NCI-H526 treated with DMSO at 0.1 percent for 48 hours (cell line): Measurements from ENCODE around the gene RBM4.
"Not testable (repeated sequence)": the region's sequence is repeated elsewhere in the genome, so short reads cannot be mapped to it uniquely, and the experiment has no call there.

ENCODE experiments used
- DNase-seq: peaks from one replicate; lab custom pipeline; 2025; lab: John Stamatoyannopoulos, UW

RBM4 gene

DNA sequence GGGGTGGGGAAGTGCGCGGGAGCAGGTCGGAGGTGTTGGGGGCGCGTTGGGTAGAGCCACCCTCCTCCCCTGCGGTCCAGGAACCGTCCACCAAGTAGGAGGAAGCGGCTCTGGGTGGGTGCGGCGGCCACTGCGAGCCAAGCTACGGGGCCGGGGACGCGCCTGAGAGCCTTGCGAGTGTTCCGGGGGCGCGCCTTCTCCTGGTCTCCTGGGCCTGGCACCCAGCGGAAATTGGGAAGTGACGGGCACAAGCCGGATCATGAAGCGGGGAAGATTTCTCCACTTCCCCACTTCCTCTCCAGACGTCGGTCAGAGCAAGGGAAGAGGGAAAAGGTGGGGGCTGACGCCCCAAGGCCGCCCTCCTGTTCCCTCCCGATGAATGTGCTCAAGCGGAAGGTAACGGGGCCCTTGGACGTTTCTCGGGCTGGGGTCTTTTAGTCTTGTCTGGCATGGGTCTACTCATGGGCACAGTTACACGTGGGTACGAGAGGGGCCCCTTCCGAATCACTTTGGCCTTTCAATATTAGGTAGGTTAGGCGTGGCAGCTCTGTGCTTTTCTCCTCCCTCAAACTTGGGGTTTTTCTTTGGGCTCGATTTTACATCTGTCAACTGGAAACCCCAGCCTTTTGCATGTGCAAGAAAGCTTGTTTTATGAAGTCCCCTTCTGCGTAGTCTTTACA, 21.2 kb upstream of the RBM4 start:
- no peak for DNase-seq

DNA sequence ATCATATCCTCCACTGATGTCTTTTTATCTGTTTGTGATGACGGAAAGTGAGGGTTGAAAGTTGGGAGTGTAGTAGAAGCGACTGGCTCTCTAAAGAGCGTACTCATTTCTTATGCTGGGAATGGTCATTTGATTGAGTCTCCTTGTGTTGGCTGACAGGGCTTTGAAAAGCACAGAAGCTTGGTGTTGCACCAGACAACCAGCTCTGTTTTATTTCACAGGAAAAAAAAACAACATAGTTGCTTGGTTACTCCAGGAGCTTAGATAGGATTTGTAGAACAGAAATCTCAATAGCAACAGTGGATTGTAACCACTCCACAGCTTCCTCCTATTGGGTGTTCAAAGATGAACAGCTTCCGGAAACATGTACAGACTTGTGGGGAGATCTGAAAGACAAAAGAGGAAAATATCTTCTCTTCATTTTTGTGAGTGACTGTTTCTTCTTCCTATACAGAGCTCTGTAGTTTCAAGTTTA, 19.4 kb upstream of the RBM4 start:
- DNase-seq, result no peak

DNA sequence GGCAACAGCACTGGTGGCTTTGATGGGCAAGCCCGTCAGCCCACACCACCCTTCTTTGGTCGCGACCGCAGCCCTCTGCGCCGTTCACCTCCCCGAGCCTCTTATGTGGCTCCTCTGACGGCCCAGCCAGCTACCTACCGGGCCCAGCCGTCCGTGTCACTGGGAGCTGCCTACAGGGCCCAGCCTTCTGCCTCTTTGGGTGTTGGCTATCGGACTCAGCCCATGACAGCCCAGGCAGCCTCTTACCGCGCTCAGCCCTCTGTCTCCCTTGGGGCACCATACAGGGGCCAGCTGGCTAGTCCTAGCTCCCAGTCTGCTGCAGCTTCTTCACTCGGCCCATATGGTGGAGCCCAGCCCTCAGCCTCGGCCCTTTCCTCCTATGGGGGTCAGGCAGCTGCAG, 14.1 kb upstream of the RBM4 start:
- DNase-seq, result no peak

GRCh38 chr11:66625041-66625751, 13.3 kb upstream of the RBM4 start:
- no peak for DNase-seq

GRCh38 chr11:66625752-66626149, 12.8 kb upstream of the RBM4 start:
- DNase-seq, result no peak

- no peak for DNase-seq
Measured at GRCh38 chr11:66626382-66626781, 12.1 kb upstream of the RBM4 start.

DNA sequence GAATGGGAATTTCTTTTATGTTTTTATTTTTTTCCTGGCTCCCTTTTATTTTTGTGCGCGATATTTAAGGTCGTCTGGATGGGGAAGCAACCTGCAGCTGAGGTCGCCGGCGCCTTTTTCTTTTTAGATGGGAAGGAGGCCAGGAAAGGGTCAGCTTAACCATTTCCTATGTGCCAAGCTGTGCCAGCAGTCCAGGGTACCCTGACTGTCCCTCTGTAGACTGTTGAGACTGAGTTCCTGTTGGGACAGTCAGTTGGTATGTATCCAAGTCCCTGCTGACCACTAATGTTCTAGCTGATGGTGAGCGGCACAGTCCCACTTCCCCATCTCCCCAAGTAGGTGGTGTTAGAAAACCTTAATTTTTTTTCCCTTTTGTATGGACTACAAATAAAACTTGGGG, 11.6 kb upstream of the RBM4 start:
- no peak for DNase-seq

- no peak for DNase-seq
Measured at GRCh38 chr11:66628061-66628603, 10.4 kb upstream of the RBM4 start.

DNA sequence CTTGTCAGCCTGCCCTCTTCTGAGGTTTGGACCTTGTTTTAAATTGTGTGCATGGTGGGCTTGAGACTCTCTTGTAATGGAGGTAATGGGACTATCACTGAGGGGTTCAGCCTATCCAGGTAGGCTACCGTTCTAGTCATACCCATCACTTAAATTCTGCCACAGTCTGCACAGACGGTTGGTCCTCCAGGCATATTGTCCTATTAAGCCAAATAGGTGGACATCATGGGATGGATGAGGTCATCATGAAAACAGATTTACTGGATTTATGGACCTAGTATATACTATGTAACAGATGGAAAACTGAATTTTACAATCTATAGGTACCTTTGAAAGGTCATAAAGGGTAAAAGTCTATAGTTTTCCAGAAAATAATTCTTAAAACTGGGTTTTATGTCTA, 9.1 kb upstream of the RBM4 start:
- no peak for DNase-seq

- no peak for DNase-seq
Measured at GRCh38 chr11:66631883-66632282, 6.6 kb upstream of the RBM4 start.

DNA sequence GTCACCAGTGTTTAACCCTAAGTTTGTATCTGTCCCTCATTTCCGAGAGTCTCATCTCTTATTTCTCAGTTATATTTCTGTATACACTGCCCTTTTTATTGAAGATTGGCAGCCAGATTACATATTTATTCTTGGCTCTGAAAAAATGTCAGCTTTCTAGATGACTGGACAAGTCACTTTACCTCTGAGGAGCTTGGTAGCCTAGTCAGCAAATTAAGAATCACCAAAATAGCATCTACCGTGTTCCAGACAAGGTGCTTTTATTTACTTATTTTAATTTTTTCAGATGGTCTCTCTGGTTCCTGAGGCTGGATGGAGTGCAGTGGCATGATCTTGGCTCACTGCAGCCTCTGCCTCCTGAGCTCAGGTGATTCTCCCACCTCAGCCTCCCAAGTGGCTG, 5.6 kb upstream of the RBM4 start:
- DNase-seq, result no peak

GRCh38 chr11:66636411-66636810, 2.1 kb upstream of the RBM4 start:
- DNase-seq, result no peak

- DNase-seq, result no peak
Measured at GRCh38 chr11:66637557-66638176, 836 bp upstream of the RBM4 start.

DNA sequence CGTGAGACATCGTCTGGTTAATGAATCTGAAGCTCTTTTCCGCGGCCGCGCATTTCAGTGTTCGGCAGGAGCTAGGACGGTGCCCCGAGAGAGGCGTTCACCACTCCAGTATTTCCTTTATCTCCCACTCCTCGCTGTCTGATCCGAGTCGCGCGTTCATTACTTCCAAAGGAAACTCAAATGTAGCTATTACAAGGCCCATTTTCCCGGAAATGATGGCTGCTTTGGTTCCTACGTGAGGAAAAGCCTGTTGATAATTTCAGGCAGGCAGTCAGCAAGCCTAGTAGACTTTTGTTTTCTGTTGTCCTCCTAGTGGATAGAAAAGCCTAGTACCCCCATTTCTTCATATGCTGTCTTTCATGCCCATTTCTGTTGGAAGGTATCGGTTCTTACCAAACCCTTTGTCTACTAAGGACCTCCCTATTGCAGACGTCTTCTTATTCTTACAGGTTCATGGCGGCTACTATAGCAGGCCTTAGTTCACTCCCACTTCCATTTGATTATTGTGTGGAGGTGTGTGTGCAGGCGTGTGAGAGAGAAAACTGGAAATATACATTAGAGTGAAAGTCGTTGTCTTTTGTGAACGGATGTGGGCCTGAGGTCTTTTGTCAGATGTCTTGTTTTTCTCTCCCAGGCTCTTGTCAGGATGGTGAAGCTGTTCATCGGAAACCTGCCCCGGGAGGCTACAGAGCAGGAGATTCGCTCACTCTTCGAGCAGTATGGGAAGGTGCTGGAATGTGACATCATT, 737 bp downstream of the RBM4 start:
- DNase-seq, result no peak

- DNase-seq, result not testable (repeated sequence)
Measured at GRCh38 chr11:66639814-66640340, 1.4 kb downstream of the RBM4 start.

GRCh38 chr11:66641834-66642233, 3.3 kb downstream of the RBM4 start:
- DNase-seq, result no peak

GRCh38 chr11:66643745-66644437, 5.4 kb downstream of the RBM4 start:
- DNase-seq, result no peak

DNA sequence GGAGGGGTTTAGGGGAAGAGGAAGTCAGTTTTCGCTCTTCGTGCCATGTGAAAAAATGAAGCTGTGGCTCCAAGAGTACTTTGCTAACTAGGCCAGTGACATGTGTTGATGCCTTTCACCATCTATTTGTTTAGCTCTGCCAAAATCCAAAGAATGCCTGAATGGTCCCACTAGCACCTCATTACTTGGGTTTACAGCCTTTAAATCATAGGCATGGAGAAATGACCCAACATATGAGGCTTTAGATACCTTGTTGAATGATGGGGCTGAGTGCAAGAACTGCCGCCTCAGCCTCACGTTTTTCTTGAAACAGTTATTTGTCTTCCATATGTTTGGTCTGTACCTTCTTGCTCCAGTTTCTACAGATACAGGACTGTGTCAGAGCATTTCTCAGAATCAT, 8.3 kb downstream of the RBM4 start:
- DNase-seq, result no peak

DNA sequence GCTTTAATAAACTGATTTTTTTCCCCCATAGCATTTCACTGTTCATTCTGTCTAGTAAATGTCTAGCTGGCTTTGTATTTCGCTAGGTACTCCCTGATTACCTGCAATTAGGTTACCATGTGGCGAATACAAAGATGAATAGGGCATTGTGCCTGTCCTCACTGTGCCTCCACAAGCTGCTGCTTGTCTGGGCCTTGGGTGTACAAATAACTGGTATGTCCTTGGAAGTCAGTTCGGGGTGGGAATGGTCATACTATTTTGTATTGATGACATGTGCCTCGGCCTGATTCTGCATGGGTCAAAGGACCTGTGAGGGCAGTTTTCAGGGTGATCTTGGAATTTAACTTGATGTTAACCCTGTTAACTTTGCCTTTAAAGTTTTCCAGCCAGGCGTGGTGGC, 11.4 kb downstream of the RBM4 start:
- no peak for DNase-seq

- no peak for DNase-seq
Measured at GRCh38 chr11:66651016-66651415, 12.5 kb downstream of the RBM4 start.

- no peak for DNase-seq
Measured at GRCh38 chr11:66652651-66653050, 14.1 kb downstream of the RBM4 start.
